Inflammatory macrophage treated with lipopolysaccharide for 1 hour (primary cell): Measurements from ENCODE around the gene CFP.
"Not testable (repeated sequence)": the region's sequence is repeated elsewhere in the genome, so short reads cannot be mapped to it uniquely, and the experiment has no call there.

Source experiments
- DNase-seq, 2 donors: peaks; one replicate each; pipeline ENCODE4 v3.0.0-alpha.2; 2020 to 2022

CFP gene

GRCh38 chrX:47637546-47638195 lies 7.9 kb upstream of the CFP start:
- peak; percentile 65 to 75 for DNase-seq

DNA sequence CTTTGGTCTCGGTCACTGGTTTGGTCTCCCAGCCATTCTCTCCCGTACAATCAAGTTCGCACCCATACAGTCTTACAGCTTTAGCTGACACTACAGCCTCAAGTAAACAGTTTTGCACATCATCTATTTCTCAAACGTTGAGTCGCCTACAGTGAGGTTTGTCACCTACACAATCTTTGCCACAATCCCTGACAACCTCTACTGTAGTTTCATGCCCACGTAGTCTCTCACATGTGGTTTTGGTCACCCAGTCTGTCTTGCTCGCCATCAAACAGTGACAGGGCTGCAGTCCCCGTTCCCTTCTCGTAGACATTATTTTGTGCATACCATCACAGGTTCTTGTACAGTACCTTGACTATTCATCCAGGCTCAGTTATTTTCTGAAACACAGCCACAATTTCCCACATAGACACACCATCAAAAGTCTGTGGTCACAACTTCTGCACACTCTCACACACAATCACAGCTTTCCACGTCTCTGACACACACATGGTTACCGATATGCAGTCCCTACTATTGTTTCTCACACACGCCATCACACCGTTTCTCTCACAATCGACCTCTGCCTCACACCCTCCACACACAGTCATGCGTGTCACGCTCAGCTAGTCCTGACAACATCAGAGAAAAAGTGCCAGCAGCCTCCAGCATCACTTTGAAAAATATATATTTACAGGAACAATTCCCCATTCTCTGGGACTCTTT lies 5.3 kb upstream of the CFP start:
- DNase-seq, result peak in 1 of 2 donors; percentile 56

GRCh38 chrX:47633689-47634590 lies 4.2 kb upstream of the CFP start:
- DNase-seq, result peak; percentile 48 to 79

GRCh38 chrX:47632666-47633065 lies 2.9 kb upstream of the CFP start:
- peak; percentile 69 to 81 for DNase-seq

GRCh38 chrX:47631676-47632075 lies 1.9 kb upstream of the CFP start:
- DNase-seq, result no peak

DNA sequence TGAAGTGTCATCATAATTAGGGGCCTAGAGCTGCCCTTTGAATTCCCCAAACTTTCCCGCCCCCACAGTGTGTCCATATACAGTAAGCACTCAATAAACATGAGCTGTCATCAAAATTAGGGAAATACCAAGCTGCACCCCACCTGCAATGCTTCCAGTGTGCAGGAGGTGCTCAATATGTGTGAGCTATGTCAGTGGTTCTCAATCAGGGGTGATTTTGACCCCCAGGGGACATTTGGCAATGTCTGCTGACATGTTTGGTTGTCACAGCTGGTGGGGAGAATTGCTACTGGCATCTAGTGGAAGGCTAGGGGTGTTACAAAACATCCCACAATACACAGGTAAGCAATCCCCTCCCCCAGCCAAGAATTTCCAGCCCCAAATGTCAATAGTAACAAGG lies 748 bp downstream of the CFP start:
- DNase-seq, result peak; percentile 24 to 72

- no peak for DNase-seq
Measured at GRCh38 chrX:47625365-47625764, 4.4 kb downstream of the CFP start.

- peak; percentile 20 to 36 for DNase-seq
Measured at GRCh38 chrX:47623540-47624027, 6.1 kb downstream of the CFP start.

GRCh38 chrX:47621851-47622250 lies 7.9 kb downstream of the CFP start:
- no peak for DNase-seq

DNA sequence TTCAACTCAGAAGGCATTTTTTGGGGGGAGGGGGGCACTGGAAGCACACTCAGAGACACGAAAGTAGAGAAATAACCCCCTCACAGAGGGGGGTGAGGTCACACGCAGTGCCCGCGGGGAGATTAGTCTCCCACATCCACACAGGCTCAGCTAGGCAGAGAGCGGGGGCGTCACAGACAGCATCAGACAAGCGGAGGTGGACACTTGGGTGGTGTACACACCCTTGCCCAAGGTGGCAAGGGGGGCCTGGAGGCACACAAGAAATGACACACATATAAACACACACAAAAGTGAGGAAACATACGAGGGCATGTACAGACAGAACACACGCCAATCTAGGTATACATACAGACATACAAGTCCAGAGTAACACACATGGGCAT lies 9.4 kb downstream of the CFP start:
- no peak for DNase-seq

DNA sequence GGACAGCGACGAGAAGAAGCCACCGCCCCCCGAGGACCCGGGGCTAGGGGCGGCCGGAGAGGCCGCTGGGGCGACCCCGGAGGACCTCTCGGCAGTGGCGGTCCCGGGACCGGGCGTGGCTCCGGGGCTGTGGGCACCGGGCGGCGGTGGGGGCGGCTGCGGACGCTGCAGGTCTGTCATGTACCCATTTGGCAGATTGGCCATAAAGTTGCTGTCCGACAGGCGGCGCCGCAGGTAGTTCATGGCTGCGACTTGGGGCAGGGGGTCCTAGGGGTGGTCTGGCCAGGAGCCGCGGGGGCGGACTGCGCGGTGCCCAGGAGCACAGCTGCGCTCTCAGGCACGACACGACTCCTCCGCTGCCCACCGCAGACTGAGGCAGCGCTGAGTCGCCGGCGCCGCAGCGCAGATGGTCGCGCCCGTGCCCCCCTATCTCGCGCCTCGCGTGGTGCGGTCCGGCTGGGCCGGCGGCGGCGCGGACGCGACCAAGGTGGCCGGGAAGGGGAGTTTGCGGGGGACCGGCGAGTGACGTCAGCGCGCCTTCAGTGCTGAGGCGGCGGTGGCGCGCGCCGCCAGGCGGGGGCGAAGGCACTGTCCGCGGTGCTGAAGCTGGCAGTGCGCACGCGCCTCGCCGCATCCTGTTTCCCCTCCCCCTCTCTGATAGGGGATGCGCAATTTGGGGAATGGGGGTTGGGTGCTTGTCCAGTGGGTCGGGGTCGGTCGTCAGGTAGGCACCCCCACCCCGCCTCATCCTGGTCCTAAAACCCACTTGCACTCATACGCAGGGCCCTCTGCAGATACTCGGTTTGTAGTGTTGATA lies 10.0 kb downstream of the CFP start, which contains the start of gene SYN1:
TSS of gene SYN1 (minus strand) at position 372 of the 817 bp plus-strand sequence. CDS start at position 243, 129 bp downstream.
- DNase-seq, result peak; percentile 51 to 70

DNA sequence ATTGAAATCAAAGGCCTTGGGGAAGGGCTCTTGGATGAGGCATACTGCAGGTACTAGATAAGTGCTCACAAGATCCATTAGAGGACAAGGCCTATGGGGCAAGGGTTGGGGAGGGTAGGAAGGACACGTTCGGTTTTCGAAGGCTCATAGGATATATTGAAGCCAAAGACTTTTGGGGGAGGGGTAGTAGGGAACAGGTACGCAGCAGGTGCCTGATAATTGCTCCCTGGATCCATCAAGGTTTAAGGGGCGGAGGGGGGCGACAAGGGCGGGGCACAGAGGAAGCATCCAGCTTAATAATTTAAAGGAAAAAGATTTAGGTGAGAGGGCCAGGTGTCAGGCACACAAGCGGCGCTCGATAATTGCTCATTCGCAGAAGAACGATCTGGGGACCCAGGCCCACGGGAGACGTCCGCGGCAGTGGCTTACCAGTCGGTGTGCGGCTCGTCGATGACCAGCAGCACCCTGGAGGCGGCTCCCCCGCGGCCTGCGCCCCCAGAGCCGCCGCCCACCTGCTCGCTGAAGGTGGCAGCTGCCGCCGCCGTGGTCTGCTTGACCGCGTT lies 10.7 kb downstream of the CFP start:
- no peak for DNase-seq

DNA sequence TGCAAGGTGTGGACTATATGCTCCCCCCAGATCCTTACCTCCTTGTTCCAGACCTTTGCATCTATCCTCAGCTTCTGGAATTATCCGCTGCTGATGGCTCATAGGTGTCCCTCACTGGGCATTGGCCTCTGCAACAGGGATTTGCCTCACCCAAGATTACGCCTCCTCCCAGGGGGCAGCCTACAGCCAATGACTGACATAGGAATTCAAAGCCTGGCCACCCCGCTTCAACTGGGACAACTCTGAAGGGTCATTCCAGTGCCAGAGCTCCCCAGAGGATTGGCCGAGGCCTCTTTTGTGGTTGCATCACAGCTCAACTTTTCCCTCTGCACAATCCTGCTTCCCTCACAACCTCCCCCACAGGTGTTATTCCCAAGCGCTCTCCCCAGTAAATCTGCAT lies 15.1 kb downstream of the CFP start:
- DNase-seq, result no peak

- no peak for DNase-seq
Measured at GRCh38 chrX:47613082-47613481, 16.6 kb downstream of the CFP start.

DNA sequence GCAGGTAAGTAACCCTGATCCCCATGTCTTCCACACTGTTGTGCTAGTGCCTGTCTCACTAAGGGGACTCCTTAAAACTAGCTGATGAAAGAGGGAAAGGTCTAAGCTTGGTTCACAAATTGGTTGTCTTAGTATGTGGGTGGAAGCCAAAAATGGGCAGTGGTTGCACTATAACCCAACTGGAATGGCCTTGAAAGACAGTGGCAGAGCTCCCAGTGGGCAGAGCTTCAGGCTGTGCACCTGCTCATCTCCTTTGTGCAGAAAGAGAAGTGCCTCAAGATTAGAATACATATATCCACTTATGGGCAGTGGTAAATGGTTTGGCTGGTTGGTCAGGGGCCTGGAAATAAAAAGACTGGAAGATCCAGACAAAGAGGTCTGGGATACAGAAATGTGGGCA lies 17.3 kb downstream of the CFP start:
- DNase-seq, result no peak

DNA sequence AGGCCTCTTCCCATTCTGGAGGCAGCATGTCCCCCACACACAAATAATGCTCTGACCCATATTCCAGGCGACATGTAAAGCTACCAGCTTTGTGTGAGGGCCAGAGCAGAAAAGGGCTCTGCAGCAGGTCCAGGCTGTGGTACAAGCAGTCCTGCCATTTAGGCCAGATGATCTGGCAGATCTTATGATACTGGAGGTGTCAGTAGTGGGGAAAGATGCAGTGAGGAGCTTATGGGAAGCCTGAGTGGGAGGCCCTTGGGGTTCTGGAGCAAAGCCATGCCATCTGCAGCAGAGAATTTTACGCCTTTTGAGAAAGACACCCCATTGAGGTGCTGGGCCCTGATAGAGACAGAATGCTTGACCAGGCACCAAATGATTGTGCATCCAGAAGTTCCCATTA lies 17.8 kb downstream of the CFP start:
- no peak for DNase-seq

DNA sequence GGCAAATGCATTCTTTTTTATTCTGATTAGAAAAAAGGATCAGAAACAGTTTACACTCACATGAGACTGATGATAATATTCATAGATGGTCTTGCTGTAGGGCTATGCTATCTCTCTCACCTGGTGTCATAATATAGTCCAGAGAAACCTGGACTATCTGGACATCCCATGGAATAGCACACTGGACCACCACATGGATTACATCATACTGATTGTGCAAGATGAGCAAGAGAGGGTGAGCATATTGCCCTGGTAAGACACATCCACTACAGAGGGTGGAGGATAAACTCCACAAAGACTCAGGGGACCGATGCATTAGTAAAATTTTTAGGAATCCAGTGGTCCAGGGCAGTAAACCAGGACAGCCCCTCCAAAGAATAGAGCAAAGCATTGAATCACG lies 18.2 kb downstream of the CFP start:
- DNase-seq, result no peak

- DNase-seq, result peak; percentile 26 to 56
Measured at GRCh38 chrX:47610511-47610910, 19.2 kb downstream of the CFP start.

- no peak for DNase-seq
Measured at GRCh38 chrX:47608130-47608810, 21.5 kb downstream of the CFP start.

DNA sequence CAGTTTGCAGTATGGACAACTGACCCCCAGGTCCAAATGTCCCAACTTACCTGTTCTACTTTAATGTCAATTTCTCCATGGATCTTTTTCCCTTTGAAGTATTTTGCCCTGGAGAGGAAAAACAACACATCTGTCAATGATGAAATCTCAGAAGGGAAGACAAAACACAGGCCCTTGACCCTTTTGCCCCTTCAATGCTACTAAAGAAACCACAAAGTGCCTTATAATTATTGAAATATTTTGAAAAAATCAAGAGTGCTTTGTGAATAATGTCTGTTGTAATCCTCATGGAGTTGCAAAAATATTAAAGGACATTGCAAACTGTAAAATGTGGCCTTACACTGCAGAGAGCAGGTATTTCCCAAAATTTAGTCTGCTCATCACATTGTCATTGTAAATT lies 22.6 kb downstream of the CFP start:
- no peak for DNase-seq

DNA sequence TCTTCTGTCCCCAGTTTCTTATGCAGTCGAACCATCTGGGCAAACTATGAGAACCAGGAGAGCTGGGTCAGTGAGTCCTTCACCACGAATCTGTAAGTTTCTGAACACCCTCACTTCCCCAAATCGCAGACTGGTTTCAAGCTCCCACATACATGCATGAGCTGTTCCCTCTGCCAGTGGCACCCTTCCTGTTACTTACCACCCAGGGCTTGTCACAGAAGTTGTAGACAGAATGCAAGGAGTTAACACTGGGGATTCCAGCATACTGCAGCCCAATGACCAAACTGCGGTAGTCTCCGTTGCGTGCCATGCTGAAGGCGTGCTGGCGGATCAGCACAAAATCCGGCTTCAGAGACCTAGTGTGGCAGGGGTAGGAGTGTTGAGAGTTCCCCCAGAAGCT lies 24.7 kb downstream of the CFP start:
- DNase-seq, result peak; percentile 53 to 64

DNA sequence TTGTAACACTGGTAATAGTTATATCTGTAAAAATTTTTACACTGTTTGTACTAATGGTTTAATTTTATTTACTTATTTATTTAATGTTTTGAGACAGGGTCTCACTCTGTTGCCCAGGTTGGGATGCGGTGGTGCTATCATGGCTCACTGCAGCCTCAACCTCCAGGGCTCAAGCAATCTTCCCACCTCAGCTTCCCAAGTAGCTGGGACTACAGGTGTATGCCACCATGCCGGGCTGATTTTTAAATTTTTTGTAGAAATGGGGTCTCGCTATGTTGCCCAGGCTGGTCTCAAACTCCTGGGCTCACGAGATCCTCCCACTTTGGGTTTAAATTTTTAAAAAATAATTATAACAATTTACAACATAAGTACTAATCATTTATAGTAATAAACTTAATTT lies 26.6 kb downstream of the CFP start:
- DNase-seq, result not testable (repeated sequence)
